Stimulated activated CD8-positive, alpha-beta memory T cell treated with anti-CD3 and anti-CD28 coated beads, Interleukin-4, amount 100 ng/mL, for 24 hours (primary cell): ENCODE results near the gene CASR.
"Not testable (repeated sequence)": the region's sequence is repeated elsewhere in the genome, so short reads cannot be mapped to it uniquely, and the experiment has no call there.

Experiments used
- DNase-seq: peaks from one replicate; pipeline ENCODE4 v3.0.0-alpha.2; 2020; ENCODE audit warnings: low read depth

The CASR gene

GRCh38 chr3:122183521-122183892 is at the start of gene CASR:
Gene CASR (plus strand): TSS chr3:122183668. CDS start chr3:122254190, 70,522 bp downstream.
- DNase-seq: no peak

- DNase-seq: peak; percentile 21
These were observed 37.0 kb upstream of the CASR start for GRCh38 chr3:122146466-122146865.

- DNase-seq: no peak
These were observed 34.4 kb upstream of the CASR start for GRCh38 chr3:122148941-122149627.

GRCh38 chr3:122151480-122151879 is 32.0 kb upstream of the CASR start:
- no peak for DNase-seq

GRCh38 chr3:122164983-122165382 is 18.5 kb upstream of the CASR start:
- not testable (repeated sequence) for DNase-seq

GRCh38 chr3:122167630-122168029 is 15.8 kb upstream of the CASR start:
- no peak for DNase-seq

- DNase-seq: no peak
These were observed 15.4 kb upstream of the CASR start for GRCh38 chr3:122168044-122168443.

- no peak for DNase-seq
These were observed 13.6 kb upstream of the CASR start for GRCh38 chr3:122169911-122170310.

GRCh38 chr3:122171361-122171760 is 12.1 kb upstream of the CASR start:
- DNase-seq: not testable (repeated sequence)

GRCh38 chr3:122178711-122179110 is 4.8 kb upstream of the CASR start:
- DNase-seq: no peak

- no peak for DNase-seq
These were observed 574 bp downstream of the CASR start for GRCh38 chr3:122183893-122184590.

GRCh38 chr3:122184591-122184929 is 1.1 kb downstream of the CASR start:
- DNase-seq: no peak

- DNase-seq: no peak
These were observed 2.9 kb downstream of the CASR start for GRCh38 chr3:122186372-122186771.

- no peak for DNase-seq
These were observed 5.3 kb downstream of the CASR start for GRCh38 chr3:122188737-122189136.

- DNase-seq: no peak
These were observed 5.9 kb downstream of the CASR start for GRCh38 chr3:122189357-122189756.

- no peak for DNase-seq
These were observed 7.1 kb downstream of the CASR start for GRCh38 chr3:122190525-122190924.

- DNase-seq: no peak
These were observed 15.5 kb downstream of the CASR start for GRCh38 chr3:122198966-122199365.

- DNase-seq: no peak
These were observed 16.1 kb downstream of the CASR start for GRCh38 chr3:122199552-122199951.

- no peak for DNase-seq
These were observed 17.2 kb downstream of the CASR start for GRCh38 chr3:122200661-122201060.

GRCh38 chr3:122201476-122201875 is 18.0 kb downstream of the CASR start:
- DNase-seq: not testable (repeated sequence)

- DNase-seq: no peak
These were observed 25.1 kb downstream of the CASR start for GRCh38 chr3:122208579-122208978.

GRCh38 chr3:122213650-122214049 is 30.2 kb downstream of the CASR start:
- DNase-seq: no peak

- no peak for DNase-seq
These were observed 31.2 kb downstream of the CASR start for GRCh38 chr3:122214711-122215110.
